Hepatocyte (in vitro differentiated cells): Measurements from ENCODE around the gene MAP3K20. TPM values are rescaled to one million over a fixed set of nuclear protein-coding genes. Genes with fewer than 3 reads are reported as not detected.

Source experiments
- DNase-seq: peaks from one replicate; pipeline ENCODE4 v3.0.0-alpha.2; 2016; ENCODE audit warnings: low spot score
- H2AFZ ChIP-seq: fragments of 200-600 bp; sonication (generic); 2 replicates; pipeline ENCODE4 v1.6.0; 2016; ENCODE audit warnings: antibody characterized with exemption, mild to moderate bottlenecking
- H3K27ac ChIP-seq: fragments of 200-600 bp; sonication (generic); 2 replicates; pipeline ENCODE4 v1.5.1; 2016; ENCODE audit warnings: mild to moderate bottlenecking
- H3K27me3 ChIP-seq: fragments of 200-600 bp; sonication (generic); 2 replicates; pipeline ENCODE4 v1.6.1; 2016
- H3K36me3 ChIP-seq: fragments of 200-600 bp; sonication (generic); replicated peaks from 2 replicates; pipeline ENCODE4 v1.5.1; 2016; ENCODE audit warnings: low read depth; ENCODE audit not compliant: insufficient read depth
- H3K4me1 ChIP-seq: fragments of 200-600 bp; sonication (generic); 2 replicates; pipeline ENCODE4 v1.5.1; 2016; ENCODE audit warnings: mild to moderate bottlenecking, moderate library complexity; ENCODE audit not compliant: insufficient read depth
- H3K4me2 ChIP-seq: fragments of 200-600 bp; sonication (generic); 2 replicates; pipeline ENCODE4 v1.6.0; 2016
- H3K4me3 ChIP-seq: fragments of 200-600 bp; sonication (generic); 2 replicates; pipeline ENCODE4 v1.5.1; 2016; ENCODE audit warnings: mild to moderate bottlenecking
- H3K79me2 ChIP-seq: fragments of 200-600 bp; sonication (generic); 2 replicates; pipeline ENCODE4 v1.6.0; 2017; ENCODE audit warnings: mild to moderate bottlenecking
- H3K9me2 ChIP-seq: fragments of 200-600 bp; sonication (generic); replicated peaks from 2 replicates; pipeline ENCODE4 v1.6.0; 2017; ENCODE audit warnings: mild to moderate bottlenecking; ENCODE audit not compliant: insufficient read depth
- H3K9me3 ChIP-seq: fragments of 200-600 bp; sonication (generic); 2 replicates; pipeline ENCODE4 v1.5.1; 2016; ENCODE audit warnings: low read depth, mild to moderate bottlenecking
- H4K20me1 ChIP-seq: fragments of 200-600 bp; sonication (generic); 2 replicates; pipeline ENCODE4 v1.6.0; 2016; ENCODE audit warnings: mild to moderate bottlenecking; ENCODE audit not compliant: insufficient read depth, poor library complexity, severe bottlenecking
- EZH2 ChIP-seq: fragments of 200-600 bp; sonication (generic); IDR thresholded peaks from 2 replicates; pipeline ENCODE4 v1.6.1; 2016; ENCODE audit warnings: antibody characterized with exemption, mild to moderate bottlenecking, borderline replicate concordance
- EZH2phosphoT487 ChIP-seq: fragments of 200-600 bp; sonication (generic); IDR thresholded peaks from one replicate; pipeline ENCODE4 v1.6.1; 2018; ENCODE audit warnings: antibody characterized with exemption, mild to moderate bottlenecking, low read depth, moderate library complexity; ENCODE audit not compliant: unreplicated experiment, severe bottlenecking
- WGBS: methylation state at CpG from one replicate; pipeline ENCODE4 v1.1.6; 2016; ENCODE audit warnings: low lambda C conversion rate; ENCODE audit errors: missing lambda C conversion rate; 5-methylcytosine and 5-hydroxymethylcytosine counted together
- polyA plus RNA-seq: library from polyadenylated mRNA; unstranded; fragments of >200 nt; fragmentation: Nextera tagmentation; extraction: Ambion mirVana; gene quantifications from 2 replicates; pipeline ENCODE4 v1.2.1, GENCODE V29; 2016
- total RNA-seq: library from RNA; depleted of rRNA; stranded (reverse); fragments of >200 nt; gene quantifications from 2 replicates; pipeline ENCODE4 v1.2.3, GENCODE V29; 2014
- TF ChIP-seq, protein P1 (sequence below): fragments of 200-600 bp; sonication (generic); IDR thresholded peaks from 2 replicates; pipeline ENCODE4 v1.5.1; 2016; ENCODE audit warnings: antibody characterized with exemption, mild to moderate bottlenecking; ENCODE audit not compliant: poor library complexity

MAP3K20 gene
- total and polyA plus RNA-seq, 2 experiments from 2014 or later = 16.5 to 23.3 TPM

DNA sequence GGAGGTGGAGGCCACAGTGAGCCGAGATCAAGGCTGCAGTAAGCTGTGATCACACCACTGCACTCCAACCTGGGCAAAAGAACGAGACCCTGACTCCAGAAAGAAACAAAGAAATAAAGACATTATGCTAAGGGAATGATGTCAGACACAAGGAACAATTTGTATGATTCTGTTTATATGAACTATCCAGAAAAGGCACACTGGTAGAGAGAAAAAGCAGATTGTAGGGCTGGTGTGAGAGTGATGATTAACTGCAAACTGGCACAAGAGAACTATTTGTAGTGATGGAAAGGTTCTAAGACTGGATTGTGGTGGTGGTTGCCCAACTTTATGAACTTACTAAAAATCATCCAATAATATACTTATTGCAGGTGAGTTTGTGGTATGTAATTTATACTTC, 106.3 kb downstream of the MAP3K20 start:
- H3K27me3 ChIP-seq = no peaks in the 10 kb centered on the region
- 93% methylated on average over 2 of the region's 2 CpGs for WGBS

DNA sequence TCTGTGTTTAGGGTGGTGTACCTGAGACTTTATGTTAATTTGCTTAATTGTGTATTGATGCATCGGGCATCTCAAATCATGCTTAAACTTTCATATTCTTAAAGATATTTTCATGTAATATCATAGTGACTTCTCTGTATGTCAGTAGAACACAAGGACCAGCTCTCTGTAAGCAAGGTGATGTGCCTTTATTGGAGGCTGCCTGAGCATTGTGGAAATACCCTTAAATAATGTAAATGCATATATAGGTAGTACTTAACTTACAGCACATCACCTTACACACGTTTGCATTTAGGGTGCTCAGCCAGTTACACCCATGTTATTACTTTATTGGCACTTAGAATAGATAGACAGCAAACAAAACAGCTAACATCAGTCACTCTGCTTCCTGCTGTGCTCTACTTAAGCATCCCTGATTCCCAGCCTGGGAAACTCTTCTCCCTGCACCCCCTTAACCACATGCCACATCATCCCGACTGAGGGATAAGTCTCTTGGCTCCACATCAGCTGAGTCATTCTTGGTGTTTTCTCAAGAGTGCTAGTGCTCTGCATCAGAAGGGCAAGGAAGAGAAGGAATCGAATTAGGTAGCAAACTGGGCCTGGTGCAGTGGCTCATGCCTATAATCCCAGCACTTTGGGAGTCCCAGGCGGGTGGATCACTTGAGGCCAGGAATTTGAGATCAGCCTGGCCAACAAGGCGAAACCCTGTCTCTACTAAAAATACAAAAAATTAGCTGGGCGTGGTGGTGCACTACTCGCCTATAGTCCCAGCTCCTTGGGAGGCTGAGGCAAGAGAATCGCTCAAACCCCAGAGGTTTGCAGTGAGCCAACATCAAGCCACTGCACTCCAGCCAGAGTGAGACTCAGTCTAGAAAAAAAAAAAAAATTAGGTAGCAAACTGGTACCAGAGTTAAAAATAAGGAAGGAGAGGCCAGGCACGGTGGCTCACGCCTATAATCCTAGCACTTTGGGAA, 108.7 kb downstream of the MAP3K20 start:
- Histone ChIP-seq H4K20me1 (no peaks in the 10 kb centered on the region), H3K79me2 (no peaks in the 10 kb centered on the region), H3K27ac (peak overlapping the region; percentile 61), H2AFZ (no peak overlapping the region), H3K4me3 (no peak overlapping the region), H3K4me2 (no peak overlapping the region), H3K9me3 (no peaks in the 10 kb centered on the region), H3K9me2 (no peaks in the 10 kb centered on the region), H3K36me3 (no peaks in the 10 kb centered on the region), H3K4me1 (peaks cover 9% of the 10 kb centered on the region), H3K27me3 (no peaks in the 10 kb centered on the region)
- peak; percentile 66 for DNase-seq
- no peak for TF ChIP-seq EZH2
- TF ChIP-seq, protein P1, sequence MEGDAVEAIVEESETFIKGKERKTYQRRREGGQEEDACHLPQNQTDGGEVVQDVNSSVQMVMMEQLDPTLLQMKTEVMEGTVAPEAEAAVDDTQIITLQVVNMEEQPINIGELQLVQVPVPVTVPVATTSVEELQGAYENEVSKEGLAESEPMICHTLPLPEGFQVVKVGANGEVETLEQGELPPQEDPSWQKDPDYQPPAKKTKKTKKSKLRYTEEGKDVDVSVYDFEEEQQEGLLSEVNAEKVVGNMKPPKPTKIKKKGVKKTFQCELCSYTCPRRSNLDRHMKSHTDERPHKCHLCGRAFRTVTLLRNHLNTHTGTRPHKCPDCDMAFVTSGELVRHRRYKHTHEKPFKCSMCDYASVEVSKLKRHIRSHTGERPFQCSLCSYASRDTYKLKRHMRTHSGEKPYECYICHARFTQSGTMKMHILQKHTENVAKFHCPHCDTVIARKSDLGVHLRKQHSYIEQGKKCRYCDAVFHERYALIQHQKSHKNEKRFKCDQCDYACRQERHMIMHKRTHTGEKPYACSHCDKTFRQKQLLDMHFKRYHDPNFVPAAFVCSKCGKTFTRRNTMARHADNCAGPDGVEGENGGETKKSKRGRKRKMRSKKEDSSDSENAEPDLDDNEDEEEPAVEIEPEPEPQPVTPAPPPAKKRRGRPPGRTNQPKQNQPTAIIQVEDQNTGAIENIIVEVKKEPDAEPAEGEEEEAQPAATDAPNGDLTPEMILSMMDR = no peak
- no peak for TF ChIP-seq EZH2phosphoT487
- 83% methylated on average over 11 of the region's 11 CpGs for WGBS

More for the DNA sequence above, 106.3 kb downstream of the MAP3K20 start:
- H3K27ac ChIP-seq = no peak overlapping the region
- H2AFZ ChIP-seq = no peak overlapping the region
- no peaks in the 10 kb centered on the region for H3K9me2 ChIP-seq
- DNase-seq = no peak
- no peak overlapping the region for H3K4me2 ChIP-seq
- peaks cover 9% of the 10 kb centered on the region for H3K4me1 ChIP-seq
- H3K36me3 ChIP-seq = no peaks in the 10 kb centered on the region
- no peak overlapping the region for H3K4me3 ChIP-seq
- H3K79me2 ChIP-seq = no peaks in the 10 kb centered on the region
- TF ChIP-seq EZH2phosphoT487 (no peak), EZH2 (no peak)
- TF ChIP-seq, protein P1 = no peak
- no peaks in the 10 kb centered on the region for H3K9me3 ChIP-seq
- no peaks in the 10 kb centered on the region for H4K20me1 ChIP-seq

DNA sequence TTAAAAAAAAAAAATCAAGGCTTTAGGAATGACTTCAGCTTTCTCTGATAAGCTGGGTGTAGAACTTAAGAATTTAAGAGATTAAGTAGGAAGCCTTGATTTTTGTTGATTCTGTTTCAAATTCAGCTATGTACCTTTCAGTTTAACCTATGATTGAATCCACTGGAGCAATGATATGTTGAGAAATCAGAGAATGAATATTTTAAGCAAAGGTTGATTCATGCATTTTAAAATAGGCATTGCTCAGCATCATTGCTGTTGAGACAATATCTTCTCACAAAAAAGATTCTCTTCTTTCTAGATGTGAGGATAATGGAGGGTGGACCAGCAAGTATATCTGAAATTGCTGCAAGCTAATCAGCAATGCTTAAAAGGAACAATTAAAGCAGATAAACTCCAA, 109.8 kb downstream of the MAP3K20 start:
- Histone ChIP-seq H3K36me3 (no peaks in the 10 kb centered on the region), H3K9me3 (no peaks in the 10 kb centered on the region), H3K4me2 (no peak overlapping the region), H3K4me1 (peaks cover 9% of the 10 kb centered on the region), H2AFZ (no peak overlapping the region), H4K20me1 (no peaks in the 10 kb centered on the region), H3K79me2 (no peaks in the 10 kb centered on the region), H3K9me2 (no peaks in the 10 kb centered on the region), H3K27me3 (no peaks in the 10 kb centered on the region), H3K27ac (no peak overlapping the region), H3K4me3 (no peak overlapping the region)
- TF ChIP-seq EZH2 (no peak), EZH2phosphoT487 (no peak)
- TF ChIP-seq, protein P1 = no peak
- no peak for DNase-seq
